HepG2 (cell line): ENCODE measurements around the gene DNMT3B. TPM values are rescaled to one million over a fixed set of nuclear protein-coding genes. Genes with fewer than 3 reads are reported as not detected.

Source experiments
- CAMTA2 ChIP-seq: sonication (generic); formaldehyde crosslinking; IDR thresholded peaks from 2 replicates; pipeline ENCODE4 v1.4.0; 2020; ENCODE audit warnings: mild to moderate bottlenecking, missing genetic modification reagents, borderline replicate concordance
- CSRNP2 ChIP-seq: sonication (generic); formaldehyde crosslinking; conservative IDR thresholded peaks from 2 replicates; pipeline ENCODE4 v1.8.0; 2022; ENCODE audit warnings: low read depth, missing genetic modification reagents
- CTCF ChIP-seq: sonication (generic); formaldehyde crosslinking; IDR thresholded peaks from 2 replicates; pipeline ENCODE4 v1.5.0; 2020; ENCODE audit warnings: mild to moderate bottlenecking, missing genetic modification reagents, moderate library complexity
- HMG20B ChIP-seq: conservative IDR thresholded peaks from 2 replicates; pipeline ENCODE4 v1.6.1; 2016; ENCODE audit warnings: missing genetic modification reagents, missing compliant biosample characterization
- KLF6 ChIP-seq: IDR thresholded peaks from 2 replicates; pipeline ENCODE4 v1.8.0; 2016; ENCODE audit warnings: missing biosample characterization, missing genetic modification reagents
- MLX ChIP-seq: IDR thresholded peaks from 2 replicates; pipeline ENCODE4 v1.6.1; 2016
- MLXIP ChIP-seq: sonication (generic); formaldehyde crosslinking; IDR thresholded peaks from 2 replicates; pipeline ENCODE4 v1.9.0; 2021; ENCODE audit warnings: missing genetic modification reagents, borderline replicate concordance
- MXD1 ChIP-seq: sonication (generic); formaldehyde crosslinking; IDR thresholded peaks from 2 replicates; pipeline ENCODE4 v1.4.0; 2020; ENCODE audit warnings: mild to moderate bottlenecking, missing genetic modification reagents
- NFIB ChIP-seq: sonication (generic); formaldehyde crosslinking; IDR thresholded peaks from 2 replicates; pipeline ENCODE4 v1.9.0; 2021; ENCODE audit warnings: missing genetic modification reagents, mild to moderate bottlenecking, borderline replicate concordance
- PPARG ChIP-seq: conservative IDR thresholded peaks from 2 replicates; pipeline ENCODE4 v1.6.1; 2016; ENCODE audit warnings: missing biosample characterization, missing genetic modification reagents
- RARA ChIP-seq: IDR thresholded peaks from 2 replicates; pipeline ENCODE4 v1.6.1; 2016; ENCODE audit warnings: missing genetic modification reagents, missing compliant biosample characterization
- TCF7 ChIP-seq: sonication (generic); IDR thresholded peaks from 2 replicates; pipeline ENCODE4 v1.6.1; 2016; ENCODE audit warnings: antibody characterized with exemption, low read depth
- U2AF1 ChIP-seq: fragments of 200-400 bp; formaldehyde crosslinking; optimal IDR thresholded peaks from 2 replicates; pipeline ENCODE3; 2017; ENCODE audit warnings: mild to moderate bottlenecking, low read depth, low read length
- ZC3H13 ChIP-seq: sonication (generic); formaldehyde crosslinking; IDR thresholded peaks from 2 replicates; pipeline ENCODE4 v1.8.1; 2023; ENCODE audit warnings: mild to moderate bottlenecking, missing genetic modification reagents, moderate library complexity
- ZFP36L2 ChIP-seq: sonication (generic); formaldehyde crosslinking; IDR thresholded peaks from 2 replicates; pipeline ENCODE4 v1.4.0; 2020; ENCODE audit warnings: missing genetic modification reagents
- ZNF230 ChIP-seq: sonication (generic); formaldehyde crosslinking; IDR thresholded peaks from 2 replicates; pipeline ENCODE4 v1.4.0; 2020; ENCODE audit warnings: mild to moderate bottlenecking, missing genetic modification reagents
- ZNF256 ChIP-seq: sonication (generic); formaldehyde crosslinking; conservative IDR thresholded peaks from 2 replicates; pipeline ENCODE4 v1.4.0; 2020; ENCODE audit warnings: missing genetic modification reagents
- ZNF503 ChIP-seq: sonication (generic); formaldehyde crosslinking; IDR thresholded peaks from 2 replicates; pipeline ENCODE4 v1.4.0; 2020; ENCODE audit warnings: missing genetic modification reagents
- ZNF639 ChIP-seq: conservative IDR thresholded peaks from 2 replicates; pipeline ENCODE4 v1.6.1; 2018; ENCODE audit warnings: missing genetic modification reagents
- ZNF674 ChIP-seq: sonication (generic); formaldehyde crosslinking; IDR thresholded peaks from 2 replicates; pipeline ENCODE4 v1.5.0; 2020; ENCODE audit warnings: low read depth, mild to moderate bottlenecking, missing genetic modification reagents
- polyA plus RNA-seq, 8 experiments: library from polyadenylated mRNA; depleted of rRNA in 3 of 8; stranded (reverse) in 7 of 8; unstranded in 1 of 8; fragments of >200 nt; fragmentation: Illumina TruSeq in 4 of 8; extraction: Trizol in 4 of 8; gene quantifications; 2 replicates each; pipeline versions ENCODE4 v1.2.1 to v1.2.3, GENCODE V29; 2011 to 2016; ENCODE audit warnings: low read depth in 4 of 8, missing spikeins in 1 of 8, mixed read lengths in 1 of 8; ENCODE audit not compliant: insufficient read depth in 1 of 8
- total RNA-seq, 5 experiments: library from RNA; depleted of rRNA; stranded (reverse); fragments of >200 nt; fragmentation: Illumina TruSeq; extraction: Trizol; gene quantifications; 2 replicates each; pipeline ENCODE4 v1.2.3, GENCODE V29; 2016; ENCODE audit warnings: low read depth in 1 of 5

The DNMT3B gene
- total and polyA plus RNA-seq, 2 of the 13 experiments (the other 11 are each of a cell fraction or from before 2014, with no cell fraction given), result 3.8 to 13.9 TPM

GRCh38 chr20:32731882-32732266 lies 30.3 kb upstream of the DNMT3B start (continued):
- TF ChIP-seq MLXIP (no peak), RARA (peak; percentile 62), KLF6 (CRISPR knock-in tag) (no peak), ZNF230 (CRISPR knock-in tag) (0 out of 2 replicates have a peak, but pooled peaks have one; percentile 13), ZFP36L2 (no peak), ZNF639 (no peak), ZC3H13 (no peak), TCF7 (no peak; the same call in none of the 2 replicates), ZNF256 (CRISPR knock-in tag) (no peak), MLX (CRISPR knock-in tag) (no peak), CTCF (CRISPR knock-in tag) (0 out of 2 replicates have a peak, but pooled peaks have one; percentile 14), ZNF674 (CRISPR knock-in tag) (no peak), ZNF503 (CRISPR knock-in tag) (no peak), U2AF1 (no peak), CSRNP2 (CRISPR knock-in tag) (no peak), MXD1 (CRISPR knock-in tag) (no peak), PPARG (CRISPR knock-in tag) (0 out of 2 replicates have a peak, but pooled peaks have one; percentile 17), CAMTA2 (no peak), HMG20B (CRISPR knock-in tag) (peak; percentile 50; the same call in 1 of the 2 replicates), NFIB (no peak)
